HUDEP-2 (cell line): ENCODE measurements around the gene WLS.
A peak's percentile ranks its signal among the peaks of the same experiment; 100 is the strongest.

Source experiments
- DNase-seq, 76 experiments: peaks; one replicate each; lab custom pipeline; 2025; ENCODE audit not compliant: unreplicated experiment in 76 of 76; lab: John Stamatoyannopoulos, UW

Gene WLS

GRCh38 chr1:68142036-68142435, 90.3 kb downstream of the WLS start:
- no peak for DNase-seq

GRCh38 chr1:68141071-68142021, 91.0 kb downstream of the WLS start:
- DNase-seq, result no peak

GRCh38 chr1:68140536-68140935, 91.8 kb downstream of the WLS start:
- DNase-seq, result no peak

GRCh38 chr1:68136187-68136586, 96.1 kb downstream of the WLS start:
- no peak for DNase-seq

- no peak for DNase-seq
These were observed 99.7 kb downstream of the WLS start for GRCh38 chr1:68132426-68133130.

GRCh38 chr1:68131261-68131660, 101.1 kb downstream of the WLS start:
- DNase-seq, result no peak

- no peak for DNase-seq
These were observed 102.6 kb downstream of the WLS start for GRCh38 chr1:68129536-68130250.

- DNase-seq, result no peak
These were observed 103.5 kb downstream of the WLS start for GRCh38 chr1:68128820-68129219.

GRCh38 chr1:68128157-68128556, 104.2 kb downstream of the WLS start:
- DNase-seq, result no peak

- no peak for DNase-seq
These were observed 110.8 kb downstream of the WLS start for GRCh38 chr1:68121536-68121935.

GRCh38 chr1:68120136-68120791, 112.1 kb downstream of the WLS start:
- peak in 26 of 76 experiments; percentile 1 to 73 (median 38) for DNase-seq

GRCh38 chr1:68119445-68119844, 112.9 kb downstream of the WLS start:
- no peak for DNase-seq

GRCh38 chr1:68117416-68117815, 114.9 kb downstream of the WLS start:
- no peak for DNase-seq

GRCh38 chr1:68116643-68117235, 115.6 kb downstream of the WLS start:
- DNase-seq, result peak in 26 of 76 experiments; percentile 3 to 47 (median 22)

- no peak for DNase-seq
These were observed 117.0 kb downstream of the WLS start for GRCh38 chr1:68115308-68115707.

GRCh38 chr1:68113966-68114365, 118.4 kb downstream of the WLS start:
- no peak for DNase-seq

GRCh38 chr1:68112835-68113243, 119.5 kb downstream of the WLS start:
- DNase-seq, result no peak

GRCh38 chr1:68111519-68112436, 120.5 kb downstream of the WLS start:
- peak in 4 of 76 experiments; percentile 3 to 35 (median 16) for DNase-seq

GRCh38 chr1:68107771-68108170, 124.6 kb downstream of the WLS start:
- DNase-seq, result no peak
